Measurements from ENCODE around the gene NRP1. TPM values are rescaled to one million over a fixed set of nuclear protein-coding genes. Genes with fewer than 3 reads are reported as not detected.
A peak's percentile ranks its signal among the peaks of the same experiment; 100 is the strongest.

NRP1 gene
- total and polyA plus RNA-seq, 4 donors, result 18.5 to 188 (median 71.7) TPM

DNA sequence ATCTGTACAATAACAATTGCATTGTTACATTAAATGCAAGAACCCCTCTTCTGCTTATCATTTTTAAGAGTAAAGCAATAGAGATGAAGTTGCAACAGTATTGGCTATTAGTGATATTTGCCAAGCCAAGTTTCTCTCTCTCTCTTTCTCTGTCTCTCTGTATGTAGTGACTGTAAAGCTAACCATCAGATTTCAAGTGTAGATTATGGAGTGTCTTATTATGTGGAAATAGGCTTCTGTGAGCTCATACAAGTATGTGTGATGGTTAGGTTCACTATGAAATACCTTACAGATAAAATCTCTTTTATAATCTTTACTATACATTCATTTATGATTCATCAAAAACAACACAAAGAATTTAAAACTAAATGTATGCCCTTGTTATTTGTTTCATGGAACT lies 28.6 kb upstream of the NRP1 start:
- Histone ChIP-seq H3K9me3 (ENCODE audit: control insufficient read depth in 4 of 4, insufficient read depth in 3 of 4, low read length in 3 of 4) (peaks cover 0 to 6% (median 0%) of the 10 kb centered on the region in 4 donors), H3K4me3 (no peak overlapping the region), H3K4me1 (ENCODE audit: control insufficient read depth in 5 of 5, insufficient read depth in 5 of 5, low read length in 5 of 5) (peaks cover 0 to 2% (median 0%) of the 10 kb centered on the region in 5 donors), H3K36me3 (ENCODE audit: control insufficient read depth in 4 of 4, insufficient read depth in 4 of 4, low read length in 4 of 4) (no peaks in the 10 kb centered on the region), H3K27me3 (ENCODE audit: control insufficient read depth in 3 of 3, insufficient read depth in 3 of 3, low read length in 2 of 3) (no peaks in the 10 kb centered on the region), H3K27ac (ENCODE audit: low read depth in 1 of 2, low read length in 1 of 2) (no peak overlapping the region), H3K9ac (ENCODE audit: insufficient read depth in 1 of 2, low read length in 2 of 2) (no peak overlapping the region)
- DNase-seq (peak in 1 of 3 donors; percentile 61), ATAC-seq (ENCODE audit: insufficient read depth, low FRiP score) (no peak)
- no peak for TF ChIP-seq CTCF (IDR thresholded peaks at IDR 0.05; ENCODE audit: control extremely low read depth, extremely low read depth)

DNA sequence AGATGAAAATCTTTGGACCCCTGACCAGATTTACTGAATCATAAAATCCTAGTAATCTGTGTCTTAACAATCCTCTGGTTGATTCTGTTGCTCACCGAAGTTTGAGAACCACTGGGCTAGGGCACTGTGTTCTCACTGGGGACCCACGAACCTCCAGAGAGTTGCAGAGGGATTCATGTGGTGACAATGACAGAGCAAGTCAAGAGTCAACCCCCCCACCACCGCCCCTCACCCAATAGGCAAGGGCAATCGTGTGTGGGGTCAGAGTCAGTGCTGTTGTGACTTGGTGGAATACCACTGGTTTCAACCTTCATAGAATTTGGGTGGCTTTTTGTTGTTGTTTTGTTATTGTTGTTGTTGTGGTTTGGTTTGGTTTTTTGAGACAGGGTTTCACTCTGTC lies 23.5 kb upstream of the NRP1 start:
- no peaks in the 10 kb centered on the region for H3K9me3 ChIP-seq (ENCODE audit: control insufficient read depth in 4 of 4, insufficient read depth in 3 of 4, low read length in 3 of 4)
- 69% methylated on average over 4 of the region's 4 CpGs for WGBS, 2 donors
- H3K4me1 ChIP-seq (ENCODE audit: control insufficient read depth in 5 of 5, insufficient read depth in 5 of 5, low read length in 5 of 5), result peaks cover 0 to 7% (median 0%) of the 10 kb centered on the region in 5 donors
- no peak for ATAC-seq (ENCODE audit: insufficient read depth, low FRiP score)
- no peak overlapping the region for H3K4me3 ChIP-seq
- no peak for TF ChIP-seq CTCF (IDR thresholded peaks at IDR 0.05; ENCODE audit: control extremely low read depth, extremely low read depth)
- no peaks in the 10 kb centered on the region for H3K27me3 ChIP-seq (ENCODE audit: control insufficient read depth in 3 of 3, insufficient read depth in 3 of 3, low read length in 2 of 3)
- H3K9ac ChIP-seq (ENCODE audit: insufficient read depth in 1 of 2, low read length in 2 of 2), result no peak overlapping the region
- no peak overlapping the region for H3K27ac ChIP-seq (ENCODE audit: low read depth in 1 of 2, low read length in 1 of 2)
- H3K36me3 ChIP-seq (ENCODE audit: control insufficient read depth in 4 of 4, insufficient read depth in 4 of 4, low read length in 4 of 4), result no peaks in the 10 kb centered on the region
- no peak for DNase-seq

- H3K9ac ChIP-seq (ENCODE audit: insufficient read depth in 1 of 2, low read length in 2 of 2), result no peak overlapping the region
- TF ChIP-seq CTCF (IDR thresholded peaks at IDR 0.05; ENCODE audit: control extremely low read depth, extremely low read depth), result no peak
- peak overlapping the region in 1 of 2 donors; percentile 64 for H3K27ac ChIP-seq (ENCODE audit: low read depth in 1 of 2, low read length in 1 of 2)
- peaks cover 0 to 7% (median 0%) of the 10 kb centered on the region in 5 donors for H3K4me1 ChIP-seq (ENCODE audit: control insufficient read depth in 5 of 5, insufficient read depth in 5 of 5, low read length in 5 of 5)
- WGBS, 2 donors, result 22 to 40% methylated on average over 2 of the region's 2 CpGs
- ATAC-seq (ENCODE audit: insufficient read depth, low FRiP score) (peak; percentile 53), DNase-seq (peak in 1 of 3 donors; percentile 15)
- no peaks in the 10 kb centered on the region for H3K36me3 ChIP-seq (ENCODE audit: control insufficient read depth in 4 of 4, insufficient read depth in 4 of 4, low read length in 4 of 4)
- H3K9me3 ChIP-seq (ENCODE audit: control insufficient read depth in 4 of 4, insufficient read depth in 3 of 4, low read length in 3 of 4), result no peaks in the 10 kb centered on the region
- no peaks in the 10 kb centered on the region for H3K27me3 ChIP-seq (ENCODE audit: control insufficient read depth in 3 of 3, insufficient read depth in 3 of 3, low read length in 2 of 3)
- no peak overlapping the region for H3K4me3 ChIP-seq
These were observed 20.8 kb upstream of the NRP1 start for GRCh38 chr10:33355274-33355673.

DNA sequence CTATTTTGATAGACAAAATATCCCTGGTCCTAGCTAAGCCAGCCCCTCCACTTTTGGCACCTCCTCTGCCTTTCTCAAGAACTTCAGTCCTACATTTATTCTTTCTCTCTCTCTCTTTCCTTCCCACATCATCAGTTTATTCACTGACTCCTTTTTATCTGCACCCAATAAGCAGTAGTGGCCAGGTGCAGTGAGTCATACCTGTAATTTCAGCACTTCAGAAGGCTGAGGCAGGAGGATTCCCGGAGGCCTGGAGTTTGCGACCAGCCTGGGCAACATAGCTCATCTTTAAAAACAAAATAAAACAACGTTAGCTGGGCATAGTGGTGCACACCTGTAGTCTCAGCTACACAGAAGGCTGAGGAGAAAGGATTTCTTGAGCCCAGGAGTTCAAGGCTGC lies 19.4 kb upstream of the NRP1 start:
- no peak for TF ChIP-seq CTCF (IDR thresholded peaks at IDR 0.05; ENCODE audit: control extremely low read depth, extremely low read depth)
- no peak for DNase-seq
- WGBS, 2 donors, result 91 to 94% methylated on average over 3 of the region's 3 CpGs

More for the DNA sequence above, 19.4 kb upstream of the NRP1 start:
- no peak overlapping the region for H3K4me3 ChIP-seq
- H3K27me3 ChIP-seq (ENCODE audit: control insufficient read depth in 3 of 3, insufficient read depth in 3 of 3, low read length in 2 of 3), result no peaks in the 10 kb centered on the region
- H3K9me3 ChIP-seq (ENCODE audit: control insufficient read depth in 4 of 4, insufficient read depth in 3 of 4, low read length in 3 of 4), result no peaks in the 10 kb centered on the region
- H3K36me3 ChIP-seq (ENCODE audit: control insufficient read depth in 4 of 4, insufficient read depth in 4 of 4, low read length in 4 of 4), result no peaks in the 10 kb centered on the region
- ATAC-seq (ENCODE audit: insufficient read depth, low FRiP score), result no peak
- peaks cover 0 to 7% (median 0%) of the 10 kb centered on the region in 5 donors for H3K4me1 ChIP-seq (ENCODE audit: control insufficient read depth in 5 of 5, insufficient read depth in 5 of 5, low read length in 5 of 5)
- no peak overlapping the region for H3K9ac ChIP-seq (ENCODE audit: insufficient read depth in 1 of 2, low read length in 2 of 2)
- H3K27ac ChIP-seq (ENCODE audit: low read depth in 1 of 2, low read length in 1 of 2), result no peak overlapping the region

All from lung (tissue), 12 donors.